Right renal cortex interstitium (tissue), 3 donors: Measurements from ENCODE around the gene HTR3E. TPM values are rescaled to one million over a fixed set of nuclear protein-coding genes. Genes with fewer than 3 reads are reported as not detected.
A peak's percentile ranks its signal among the peaks of the same experiment; 100 is the strongest.
"Not testable (repeated sequence)": the region's sequence is repeated elsewhere in the genome, so short reads cannot be mapped to it uniquely, and the experiment has no call there.

Source experiments
- DNase-seq, 3 donors: peaks; one replicate each; pipeline ENCODE4 v3.0.0-alpha.2; 2013; ENCODE audit warnings: low read depth in 3 of 3, low spot score in 2 of 3
- polyA plus RNA-seq, 3 donors: library from polyadenylated mRNA; unstranded; fragments of 120-200 nt; gene quantifications; one replicate each; pipeline ENCODE4 v1.2.1, GENCODE V29; 2013; ENCODE audit not compliant: insufficient read length in 3 of 3

HTR3E gene
- polyA plus RNA-seq, 3 donors = not detected

DNA sequence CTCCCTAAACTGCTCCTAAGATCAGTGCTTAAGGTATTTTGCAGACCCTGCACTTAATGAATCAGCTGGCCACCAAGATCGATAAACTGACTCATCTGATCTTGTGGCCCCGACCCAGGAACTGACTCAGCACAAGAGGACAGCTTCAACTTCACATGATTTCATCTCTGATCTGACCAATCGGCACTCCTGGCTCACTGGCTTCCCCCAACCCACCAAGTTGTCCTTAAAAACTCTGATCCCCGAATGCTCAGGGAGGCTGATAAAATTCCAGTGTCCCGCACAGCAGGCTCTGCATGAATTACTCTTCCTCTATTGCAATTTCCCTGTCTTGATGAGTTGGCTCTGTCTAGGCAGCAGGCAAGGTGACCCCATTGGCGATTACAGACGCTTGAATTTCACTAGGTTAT, 13.5 kb downstream of the HTR3E start:
- DNase-seq = no peak

DNA sequence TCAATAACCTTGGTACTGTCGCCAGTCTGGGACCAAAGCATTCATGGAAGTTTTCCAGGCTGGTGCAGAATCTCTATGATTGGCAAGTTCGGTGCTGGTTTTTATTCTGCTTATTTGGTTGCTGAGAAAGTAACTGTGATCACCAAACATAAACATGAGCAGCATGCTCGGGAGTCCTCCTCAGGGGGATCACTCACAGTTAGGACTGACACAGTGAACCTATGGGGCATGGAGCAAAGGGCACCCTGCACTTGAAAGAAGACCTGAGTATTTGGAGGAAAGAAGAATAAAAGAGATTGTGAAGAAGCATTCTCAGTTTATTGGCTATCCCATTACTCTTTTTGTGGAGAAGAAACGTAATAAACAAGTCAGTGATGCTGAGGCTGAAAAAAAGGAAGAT, 19.2 kb downstream of the HTR3E start:
- no peak for DNase-seq

DNA sequence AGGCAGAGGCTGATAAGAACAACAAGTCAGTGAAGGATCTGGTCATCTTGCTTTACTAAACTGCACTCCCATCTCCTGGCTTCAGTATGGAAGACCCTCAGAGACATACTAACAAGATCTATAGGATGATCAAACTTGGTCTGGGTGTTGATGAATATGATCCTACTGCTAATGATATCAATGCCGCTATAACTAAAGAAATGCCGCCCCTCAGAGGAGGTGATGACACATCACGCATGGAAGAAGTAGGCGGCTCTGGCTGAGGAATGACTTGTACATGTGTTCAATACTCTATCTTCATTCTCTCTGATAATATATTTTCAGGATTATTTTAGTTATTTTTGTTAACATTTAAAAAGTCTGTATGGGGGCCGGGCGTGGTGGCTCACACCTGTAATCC, 20.8 kb downstream of the HTR3E start:
- no peak for DNase-seq

DNA sequence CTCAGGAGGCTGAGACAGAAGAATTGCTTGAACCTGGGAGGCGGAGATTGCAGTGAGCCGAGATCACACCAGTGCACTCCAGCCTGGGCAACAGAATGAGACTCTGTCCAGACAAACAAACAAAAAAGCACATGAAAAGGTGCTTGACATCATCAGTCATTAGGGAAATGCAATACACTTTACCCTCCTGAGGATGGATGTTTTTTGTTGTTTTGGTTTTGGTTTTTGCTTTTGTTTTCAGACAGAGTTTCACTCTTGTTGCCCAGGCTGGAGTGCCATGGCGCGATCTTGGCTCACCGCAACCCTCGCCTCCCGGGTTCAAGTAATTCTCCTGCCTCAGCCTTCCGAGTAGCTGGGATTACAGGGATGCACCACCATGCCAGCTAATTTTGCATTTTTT, 24.2 kb downstream of the HTR3E start:
- not testable (repeated sequence) for DNase-seq

DNA sequence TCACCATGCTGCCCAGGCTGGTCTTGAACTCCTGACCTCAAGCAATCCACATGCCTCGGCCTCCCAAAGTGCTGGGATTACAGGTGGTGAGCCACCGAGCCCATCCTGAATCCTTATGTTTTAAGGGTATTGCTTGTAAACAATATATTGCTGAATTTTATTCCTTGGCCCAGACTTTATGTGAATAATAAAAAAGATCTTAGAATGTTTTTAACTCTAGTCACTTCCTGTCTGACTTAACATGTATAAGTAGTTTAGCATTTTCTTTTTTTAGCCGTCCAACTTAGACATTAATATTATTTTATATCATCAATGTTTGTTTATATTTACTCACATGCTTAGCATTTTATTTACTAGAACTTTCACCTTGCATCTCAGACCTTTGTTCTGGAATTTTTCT, 29.1 kb downstream of the HTR3E start:
- no peak for DNase-seq

DNA sequence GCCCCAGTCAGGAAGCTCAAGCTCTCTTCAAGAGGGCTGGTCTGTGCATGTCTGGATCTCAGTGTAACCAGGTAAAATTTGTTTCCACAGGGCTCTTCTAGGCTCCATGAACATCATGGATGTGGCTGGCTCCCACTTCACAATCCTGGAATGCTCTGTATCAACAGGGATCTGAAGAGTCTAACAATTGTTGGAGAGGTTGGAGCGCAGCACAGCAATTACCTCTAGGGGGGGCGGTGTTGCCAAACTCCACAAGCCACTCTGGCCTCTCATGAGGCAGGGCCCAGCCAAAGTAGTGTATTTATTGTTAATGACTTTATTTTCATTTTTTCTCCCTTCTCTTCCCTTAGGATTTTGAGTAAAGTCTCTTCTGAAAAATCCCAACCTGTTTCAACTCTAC, 32.1 kb downstream of the HTR3E start:
- no peak for DNase-seq

DNA sequence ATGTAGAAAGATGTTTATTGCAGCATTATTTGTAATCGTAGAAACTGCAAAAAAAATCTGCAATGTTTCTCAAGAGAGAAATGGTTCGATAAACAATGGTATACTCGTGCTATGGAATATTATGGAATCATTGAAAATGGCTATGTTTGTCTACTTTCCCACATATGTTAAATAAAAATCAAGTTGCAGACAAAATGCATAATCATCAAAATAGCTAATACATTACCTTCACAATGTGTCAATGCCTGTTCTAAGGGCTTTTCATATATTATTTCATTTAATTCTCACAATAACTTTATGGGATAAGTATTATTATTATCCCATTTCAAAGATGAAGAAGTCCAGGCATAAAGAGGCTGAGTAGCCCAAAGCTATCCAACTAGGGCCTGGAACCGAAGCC, 36.1 kb downstream of the HTR3E start:
- DNase-seq = no peak

DNA sequence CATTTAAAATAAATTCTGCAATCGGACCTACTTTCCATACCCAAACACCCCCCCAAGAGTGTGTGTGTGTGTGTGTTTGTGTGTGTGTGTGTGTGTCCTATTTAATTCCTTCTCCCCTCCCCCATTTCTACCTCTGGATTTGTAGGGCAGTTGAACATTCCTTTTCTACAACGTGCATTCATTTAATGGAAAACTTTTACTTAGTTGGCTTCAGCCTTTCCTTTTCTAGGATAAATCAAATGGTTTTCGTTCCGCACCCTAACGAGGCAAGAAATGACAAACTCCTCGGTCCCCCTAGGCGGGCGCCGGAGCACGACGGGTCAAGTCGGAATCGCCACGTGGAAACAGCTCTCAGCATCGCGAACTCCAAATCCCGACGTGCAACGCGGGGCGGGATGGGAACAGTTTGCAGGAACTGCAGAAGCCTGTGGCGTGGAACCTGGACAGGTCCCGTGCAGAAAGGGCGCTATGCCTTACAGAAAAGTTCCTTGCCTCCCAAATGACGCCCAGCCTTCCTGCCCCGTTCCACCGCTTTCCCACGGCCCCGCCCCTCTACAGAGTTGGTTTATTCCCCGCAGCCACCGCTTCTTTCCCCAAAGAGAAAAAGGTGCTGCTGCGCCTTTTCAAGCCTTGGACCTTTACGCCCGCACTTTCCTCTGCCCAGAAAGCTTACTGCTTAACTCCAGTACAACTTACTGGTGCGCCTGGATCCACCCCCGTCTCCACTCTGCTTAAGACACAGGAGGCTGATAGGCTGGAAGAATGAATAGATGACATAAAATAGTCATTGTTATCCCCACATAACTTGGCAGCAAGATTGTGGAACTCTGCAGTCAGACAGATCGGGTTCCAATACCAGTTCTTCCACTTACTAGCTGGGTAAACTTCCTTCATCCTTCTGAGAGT, 37.2 kb downstream of the HTR3E start:
- peak in 1 of 3 donors; percentile 47 for DNase-seq

DNA sequence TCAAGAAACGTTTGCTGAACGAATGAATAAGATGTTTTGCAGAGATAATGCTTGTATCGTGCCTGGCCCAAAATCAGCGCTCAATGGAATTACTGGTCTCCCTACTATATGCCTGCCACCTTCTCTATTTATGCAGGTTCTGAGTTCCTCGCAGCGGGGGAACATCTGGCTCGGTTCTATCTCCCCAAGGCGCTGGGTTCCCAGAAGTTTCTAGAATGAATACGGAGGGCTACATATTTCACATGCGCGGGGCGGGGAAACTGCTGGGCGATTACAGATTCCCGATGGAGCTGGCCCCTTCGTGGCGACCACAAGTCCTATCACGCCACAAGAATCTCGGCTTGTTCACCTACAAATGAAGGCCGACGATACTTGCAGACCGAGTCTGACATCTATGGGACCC, 37.9 kb downstream of the HTR3E start:
- DNase-seq = peak in 1 of 3 donors; percentile 10

DNA sequence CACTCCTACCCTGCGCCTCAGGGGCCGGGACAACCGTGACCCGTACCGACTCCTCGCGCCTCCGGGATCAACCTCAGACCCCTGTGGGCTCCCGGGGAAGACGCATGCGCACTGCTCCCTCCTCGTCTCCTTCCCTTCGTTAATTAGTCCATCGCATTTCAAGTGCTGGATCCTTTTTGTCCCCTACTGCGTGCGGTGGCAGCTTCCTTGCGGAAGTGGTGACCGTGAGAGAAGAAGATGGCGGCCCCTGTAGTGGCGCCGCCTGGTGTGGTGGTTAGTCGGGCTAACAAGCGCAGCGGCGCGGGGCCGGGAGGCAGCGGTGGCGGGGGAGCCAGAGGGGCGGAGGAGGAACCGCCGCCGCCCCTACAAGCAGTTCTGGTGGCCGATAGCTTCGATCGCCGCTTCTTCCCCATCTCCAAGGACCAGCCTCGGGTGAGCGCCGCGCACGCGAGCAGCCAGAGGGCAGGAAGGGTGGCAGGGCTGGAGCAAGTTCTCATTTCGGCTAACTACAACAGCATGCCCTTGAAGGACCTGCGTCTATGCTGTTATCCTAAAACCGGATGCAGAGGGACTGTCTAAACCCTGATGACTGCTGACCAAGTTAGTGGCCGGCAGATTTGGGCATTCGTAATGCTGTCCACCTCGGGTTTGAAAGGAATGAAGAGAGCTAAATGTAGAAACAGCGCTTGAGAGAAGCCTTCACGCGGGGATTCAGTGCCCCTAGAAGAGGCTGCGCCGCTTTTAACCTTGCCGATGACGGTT, 38.5 kb downstream of the HTR3E start, which contains the start of gene EIF2B5:
EIF2B5 (plus strand) TSS at position 210 of the 762 bp plus-strand sequence; CDS start at position 238, 28 bp downstream.
- peak; percentile 80 to 90 (median 89) for DNase-seq

DNA sequence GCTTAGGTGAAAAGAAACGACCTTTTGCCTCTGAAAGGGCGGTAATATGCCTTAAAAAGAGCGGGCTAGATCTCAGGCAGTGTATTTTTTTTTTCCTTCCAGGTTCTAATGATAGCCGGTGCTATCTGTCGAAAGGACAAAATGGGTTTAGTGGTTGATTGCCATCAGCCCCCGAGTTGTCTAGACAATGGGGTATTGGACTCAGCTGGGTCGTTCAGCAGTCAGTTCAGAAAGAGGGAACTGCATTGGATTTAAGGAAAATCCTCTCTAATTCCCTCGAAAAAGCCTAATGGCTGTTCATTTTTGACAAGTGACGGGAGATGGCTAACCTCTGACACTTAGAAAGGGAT, 39.0 kb downstream of the HTR3E start:
- DNase-seq = no peak

DNA sequence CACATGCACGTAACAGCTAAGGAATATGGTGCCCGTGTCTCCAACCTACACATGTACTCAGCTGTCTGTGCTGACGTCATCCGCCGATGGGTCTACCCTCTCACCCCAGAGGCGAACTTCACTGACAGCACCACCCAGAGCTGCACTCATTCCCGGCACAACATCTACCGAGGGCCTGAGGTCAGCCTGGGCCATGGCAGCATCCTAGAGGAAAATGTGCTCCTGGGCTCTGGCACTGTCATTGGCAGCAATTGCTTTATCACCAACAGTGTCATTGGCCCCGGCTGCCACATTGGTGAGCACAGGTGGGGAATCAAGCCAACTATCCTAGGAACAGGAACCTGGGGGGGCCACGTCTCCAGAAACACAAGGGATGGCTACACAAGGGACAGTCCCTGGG, 43.6 kb downstream of the HTR3E start:
- DNase-seq = no peak

DNA sequence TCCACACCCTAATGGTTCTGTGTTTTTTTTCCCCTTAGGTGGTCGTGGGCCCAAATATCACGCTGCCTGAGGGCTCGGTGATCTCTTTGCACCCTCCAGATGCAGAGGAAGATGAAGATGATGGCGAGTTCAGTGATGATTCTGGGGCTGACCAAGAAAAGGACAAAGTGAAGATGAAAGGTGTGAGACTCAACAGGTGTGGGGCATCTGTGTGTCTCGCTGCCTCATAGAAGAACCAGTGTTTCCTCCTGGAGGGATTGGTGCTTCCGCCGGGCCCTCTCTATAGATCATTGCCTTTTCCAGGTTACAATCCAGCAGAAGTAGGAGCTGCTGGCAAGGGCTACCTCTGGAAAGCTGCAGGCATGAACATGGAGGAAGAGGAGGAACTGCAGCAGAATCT, 45.3 kb downstream of the HTR3E start:
- DNase-seq = no peak

DNA sequence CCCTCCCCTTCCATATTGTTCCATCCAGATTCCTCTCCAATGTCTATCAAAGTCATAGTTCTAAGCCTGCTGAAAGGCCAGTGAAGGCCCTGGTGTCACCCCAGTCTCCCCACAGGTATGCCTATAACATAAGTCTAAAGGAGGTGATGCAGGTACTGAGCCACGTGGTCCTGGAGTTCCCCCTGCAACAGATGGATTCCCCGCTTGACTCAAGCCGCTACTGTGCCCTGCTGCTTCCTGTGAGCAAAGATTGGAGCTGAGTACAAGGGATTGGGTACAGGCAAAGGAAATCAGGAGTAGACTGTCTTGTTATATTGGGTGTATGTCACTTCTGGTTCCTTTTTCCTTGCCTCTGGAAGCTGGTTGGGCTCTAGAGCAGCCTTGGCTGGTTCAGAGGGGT, 46.5 kb downstream of the HTR3E start:
- no peak for DNase-seq

DNA sequence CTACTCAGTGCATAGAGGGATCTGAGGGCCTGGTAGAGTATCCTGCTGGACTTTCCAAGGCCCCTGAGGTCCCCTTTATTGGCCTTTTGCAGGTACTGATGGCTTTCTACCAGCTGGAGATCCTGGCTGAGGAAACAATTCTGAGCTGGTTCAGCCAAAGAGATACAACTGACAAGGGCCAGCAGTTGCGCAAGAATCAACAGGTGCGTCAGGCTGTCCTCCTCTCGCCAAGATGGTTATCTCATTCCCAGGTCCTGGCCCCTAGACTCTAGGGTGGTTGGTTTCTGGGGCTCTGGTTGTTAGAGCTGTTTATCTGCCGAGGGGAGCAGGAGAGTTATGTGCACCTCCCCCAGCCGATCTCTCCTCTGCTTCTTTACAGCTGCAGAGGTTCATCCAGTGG, 47.6 kb downstream of the HTR3E start:
- no peak for DNase-seq

DNA sequence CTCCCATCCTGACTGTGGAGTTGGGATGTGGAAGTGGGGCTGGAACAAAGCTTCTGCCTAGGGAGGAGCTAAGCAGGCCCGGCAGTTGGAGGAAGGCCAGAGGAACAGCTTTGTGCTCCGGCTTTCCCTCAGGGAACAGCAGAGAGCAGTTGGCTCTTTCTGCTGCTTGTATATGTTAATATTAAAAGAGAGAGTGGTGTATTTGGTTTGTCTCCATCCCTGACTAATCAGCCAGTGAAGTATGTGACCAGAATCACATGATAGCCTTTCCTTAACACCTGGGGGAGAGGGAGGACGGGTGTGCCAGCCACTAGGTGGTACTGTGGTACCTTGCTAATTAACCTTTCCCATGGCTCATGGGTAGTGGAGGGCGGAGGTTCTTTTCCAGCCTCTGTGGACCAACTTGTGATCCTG, 48.3 kb downstream of the HTR3E start:
- DNase-seq = peak in 1 of 3 donors; percentile 36

DNA sequence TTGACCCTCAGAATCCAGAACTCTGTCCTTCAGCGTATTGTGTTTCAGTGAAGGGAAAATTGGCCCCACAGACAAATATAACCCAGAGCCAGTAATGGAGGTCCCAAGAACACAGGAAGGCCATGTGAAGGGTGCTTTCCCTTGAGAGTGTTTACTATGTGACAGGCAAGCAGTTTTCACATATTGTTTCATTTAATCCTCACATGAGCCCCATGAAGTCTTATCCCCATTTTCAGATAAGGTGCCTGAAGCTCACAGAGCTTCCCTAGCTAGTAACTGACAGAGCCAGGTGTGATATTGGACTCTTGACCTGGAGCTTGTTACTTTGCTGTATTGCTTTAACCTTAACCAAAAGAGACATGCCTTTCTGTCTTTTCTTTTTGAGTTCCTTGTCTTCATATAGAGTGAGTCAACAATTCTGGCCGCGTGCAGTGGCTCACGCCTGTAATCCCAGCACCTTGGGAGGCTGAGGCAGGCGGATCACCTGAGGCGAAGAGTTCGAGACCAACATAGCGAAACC, 48.9 kb downstream of the HTR3E start:
- no peak for DNase-seq

DNA sequence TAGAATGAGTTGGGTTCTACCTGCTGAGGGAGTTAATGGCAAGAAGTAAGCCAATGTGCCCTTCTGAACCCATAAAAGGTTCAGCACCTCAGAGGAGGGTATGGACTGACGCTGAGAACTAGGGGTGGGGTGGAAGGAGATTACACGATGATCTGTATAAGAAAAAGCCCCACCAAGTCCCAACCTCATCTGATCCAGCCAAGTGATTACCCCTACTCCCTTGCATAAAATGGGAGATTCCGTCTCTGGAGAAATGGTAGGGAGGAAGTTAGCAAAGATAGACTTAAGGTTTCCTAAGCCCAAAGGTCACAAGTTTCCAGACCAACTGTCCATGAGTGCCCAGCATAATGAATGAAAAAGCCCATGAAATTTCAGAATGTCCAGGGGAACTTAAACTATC, 51.2 kb downstream of the HTR3E start:
- DNase-seq = no peak

DNA sequence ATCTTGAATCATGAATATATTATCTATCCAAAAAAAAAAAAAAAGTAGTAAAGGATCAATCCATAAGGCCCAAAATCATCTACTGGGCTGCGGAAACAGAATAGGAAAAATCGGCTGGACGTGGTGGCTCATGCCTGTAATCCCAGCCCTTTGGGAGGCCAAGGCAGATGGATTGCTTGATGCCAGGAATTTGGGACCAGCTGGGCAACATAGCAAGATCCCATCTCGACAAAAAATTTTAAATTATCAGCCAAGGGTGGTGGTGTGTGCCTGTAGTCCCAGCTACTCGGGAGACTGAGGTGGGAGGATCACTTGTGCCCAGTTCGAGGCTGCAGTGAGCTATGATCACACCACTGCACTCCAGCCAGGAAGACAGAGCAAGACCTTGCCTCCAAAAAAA, 52.3 kb downstream of the HTR3E start:
- no peak for DNase-seq

DNA sequence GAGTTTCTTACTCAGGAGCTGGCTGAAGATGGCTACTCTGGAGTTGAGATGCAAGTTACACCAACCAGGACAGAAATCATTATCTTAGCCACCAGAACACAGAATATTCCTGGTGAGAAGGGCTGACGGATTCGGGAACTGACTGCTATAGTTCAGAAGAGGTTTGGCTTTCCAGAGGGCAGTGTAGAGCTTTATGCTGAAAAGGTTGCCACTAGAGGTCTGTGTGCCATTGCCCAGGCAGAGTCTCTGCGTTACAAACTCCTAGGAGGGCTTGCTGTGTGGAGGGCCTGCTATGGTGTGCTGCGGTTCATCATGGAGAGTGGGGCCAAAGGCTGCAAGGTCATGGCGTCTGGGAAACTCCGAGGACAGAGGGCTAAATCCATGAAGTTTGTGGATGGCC, 52.9 kb downstream of the HTR3E start:
- DNase-seq = not testable (repeated sequence)

DNA sequence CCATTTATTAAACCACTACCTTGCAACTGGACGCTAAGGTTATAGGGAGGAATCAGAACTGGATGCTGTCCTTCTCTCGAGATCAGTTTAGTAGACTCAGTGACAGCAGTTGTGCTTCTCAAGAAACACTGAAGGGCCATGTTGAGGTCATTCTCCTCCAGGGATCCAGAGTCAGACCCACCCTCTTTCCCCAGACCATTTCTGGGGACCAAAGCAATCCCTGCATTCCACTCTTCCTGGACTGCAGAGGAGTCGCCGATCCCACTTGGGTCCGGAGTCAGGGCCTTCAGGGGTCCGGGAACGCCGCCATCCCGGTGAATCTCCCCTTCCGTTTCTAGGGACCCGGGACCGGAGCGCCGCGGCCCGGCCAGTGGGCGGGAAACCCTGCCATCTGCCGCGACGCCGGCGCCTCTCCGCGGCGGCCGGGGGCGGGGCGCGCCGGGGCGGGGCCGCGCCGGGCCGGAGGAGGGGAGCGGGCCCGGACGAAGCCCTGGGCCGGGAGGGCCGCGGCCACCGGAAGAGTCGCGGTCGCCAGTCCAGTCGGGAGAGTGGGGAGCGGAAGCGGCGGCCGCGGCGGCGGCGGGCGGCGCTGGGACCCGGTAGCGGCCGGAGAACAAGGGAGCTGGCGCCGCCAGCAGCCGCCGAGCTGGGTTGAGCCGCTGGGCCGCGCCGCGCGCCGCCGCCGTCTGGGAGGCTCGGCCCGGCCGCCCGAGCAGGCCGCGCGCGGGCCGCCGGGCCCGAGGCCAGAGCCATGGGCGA, 58.2 kb downstream of the HTR3E start, which contains the start of gene DVL3:
DVL3 (plus strand) TSS at position 493 of the 759 bp plus-strand sequence; CDS start at position 752, 259 bp downstream.
- peak in 1 of 3 donors; percentile 37 for DNase-seq
